Measurements from ENCODE around the gene SCRN1. TPM values are rescaled to one million over a fixed set of nuclear protein-coding genes. Genes with fewer than 3 reads are reported as not detected.

The SCRN1 gene
- total and polyA plus RNA-seq, 2 experiments from 2014 or later = 15.2 to 66.7 TPM

- TF ChIP-seq ZNF462 (CRISPR knock-in tag; IDR thresholded peaks at IDR 0.05) (no peak), EZH2 (IDR thresholded peaks at IDR 0.05; ENCODE audit: low read depth, unreplicated experiment) (no peak), ETS1 (IDR thresholded peaks at IDR 0.05) (no peak), ZNF114 (CRISPR knock-in tag; IDR thresholded peaks at IDR 0.05) (no peak), NANOG (IDR thresholded peaks at IDR 0.05; ENCODE audit: borderline replicate concordance) (no peak), ZNF331 (CRISPR knock-in tag; IDR thresholded peaks at IDR 0.05; ENCODE audit: low read depth) (no peak), POLR2AphosphoS5 (IDR thresholded peaks at IDR 0.05; ENCODE audit: low read depth) (no peak)
These were observed 102.8 kb downstream of the SCRN1 start (continued) for GRCh38 chr7:29886827-29887226.

- H3K4me3 Mint-ChIP-seq = peak overlapping the region; percentile 85; the same call in 1 of the 3 replicates
- H3K27ac ChIP-seq (ENCODE audit: low read depth) = no peak overlapping the region
- H3K79me2 ChIP-seq (replicated peaks; ENCODE audit: insufficient read depth) = peaks cover 7% of the 10 kb centered on the region; the same call in 1 of the 2 replicates
- H3K9me3 Mint-ChIP-seq = no peaks in the 10 kb centered on the region
- no peaks in the 10 kb centered on the region for H4K20me1 ChIP-seq (replicated peaks; ENCODE audit: insufficient read depth)
- DNase-seq (ENCODE audit: low spot score) (no peak), ATAC-seq (no peak)
- no peaks in the 10 kb centered on the region for H3K27me3 ChIP-seq (ENCODE audit: insufficient read depth)
- no peak overlapping the region for H3K27ac Mint-ChIP-seq
- no peak overlapping the region for H3K4me3 ChIP-seq
- H3K27me3 Mint-ChIP-seq (ENCODE audit: insufficient read depth, low read depth, poor library complexity) = peaks cover 8% of the 10 kb centered on the region
- H3K4me1 Mint-ChIP-seq = peaks cover 32% of the 10 kb centered on the region
- no peak overlapping the region for H3K4me2 ChIP-seq
- 0 out of 2 replicates have a peak, but pooled peaks cover 4% of the 10 kb centered on the region for H3F3A ChIP-seq (replicated peaks; ENCODE audit: low read depth)
- H2AFZ ChIP-seq = no peak overlapping the region
- H3K4me1 ChIP-seq (ENCODE audit: insufficient read depth) = peaks cover 24% of the 10 kb centered on the region
- H3K36me3 ChIP-seq (ENCODE audit: insufficient read depth) = peaks cover 5% of the 10 kb centered on the region; the same call in 1 of the 2 replicates
- no peaks in the 10 kb centered on the region for H3K9me2 ChIP-seq (ENCODE audit: insufficient read depth)
- H3K36me3 Mint-ChIP-seq (ENCODE audit: low read depth) = peaks cover 6% of the 10 kb centered on the region; the same call in 2 of the 3 replicates
- TF ChIP-seq CTCF (conservative IDR thresholded peaks at IDR 0.05; ENCODE audit: low read depth in 2 of 2) (no peak), EZH2 (IDR thresholded peaks at IDR 0.05; ENCODE audit: low read depth, unreplicated experiment) (no peak), ZNF331 (CRISPR knock-in tag; IDR thresholded peaks at IDR 0.05; ENCODE audit: low read depth) (no peak), REST (IDR thresholded peaks at IDR 0.05; ENCODE audit: unreplicated experiment) (no peak), EZH2phosphoT487 (IDR thresholded peaks at IDR 0.05; ENCODE audit: unreplicated experiment) (no peak)
These were observed 104.0 kb downstream of the SCRN1 start for GRCh38 chr7:29885626-29886025.

All from GM23338 (cell line).